Fibroblast of peridontal ligament (primary cell): ENCODE results near the gene SGF29.
"Not testable (repeated sequence)": the region's sequence is repeated elsewhere in the genome, so short reads cannot be mapped to it uniquely, and the experiment has no call there.

Experiments
- DNase-seq: peaks from one replicate; pipeline ENCODE4 v3.0.0-alpha.2; 2010; ENCODE audit errors: extremely low read depth

SGF29 gene

DNA sequence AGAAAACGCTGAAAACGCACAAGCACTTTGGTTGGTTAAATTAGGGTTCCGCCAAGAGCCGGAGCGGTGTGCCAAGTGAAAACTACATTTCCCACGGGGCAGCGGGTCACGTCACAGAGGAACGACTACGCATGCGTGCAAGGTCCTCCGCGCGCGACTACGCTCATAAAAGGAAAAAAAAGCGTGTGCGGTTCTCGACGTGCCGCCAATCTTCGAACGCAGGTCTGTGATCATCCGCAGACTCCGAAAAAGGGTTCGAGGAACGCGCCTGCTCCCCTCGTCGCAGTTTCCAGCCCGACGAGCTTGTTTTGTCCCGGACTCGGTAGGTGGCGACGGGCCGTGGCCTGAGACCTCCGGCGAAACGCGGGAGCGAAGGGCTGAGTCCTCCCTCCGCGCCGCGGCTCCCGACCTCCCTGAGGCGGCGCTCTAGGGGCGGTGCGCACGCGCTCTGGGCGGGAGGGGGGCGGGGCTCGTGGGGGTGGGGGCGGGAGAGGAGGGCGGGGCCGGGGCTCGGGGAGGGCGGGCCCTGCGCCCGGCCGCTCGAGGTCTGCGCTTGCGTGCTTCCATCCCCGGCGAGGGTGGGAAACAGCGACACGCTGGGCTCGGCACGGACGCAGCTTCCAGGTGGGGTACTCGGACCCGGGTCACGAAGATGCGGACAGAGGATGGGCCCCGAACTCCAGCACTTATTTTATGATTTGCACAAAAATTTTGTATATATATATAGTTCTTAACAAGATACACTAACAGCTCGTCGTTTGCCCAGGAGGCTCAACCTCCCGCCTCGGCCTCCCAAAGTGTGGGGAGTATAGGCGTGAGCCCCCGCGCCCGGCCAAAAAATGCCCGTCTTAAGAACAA is at the start of gene SGF29:
SGF29 (plus strand) TSS at position 145 of the 858 bp plus-strand sequence. CDS start 27,150 bp downstream, outside the sequence.
- DNase-seq, result peak; percentile 96

DNA sequence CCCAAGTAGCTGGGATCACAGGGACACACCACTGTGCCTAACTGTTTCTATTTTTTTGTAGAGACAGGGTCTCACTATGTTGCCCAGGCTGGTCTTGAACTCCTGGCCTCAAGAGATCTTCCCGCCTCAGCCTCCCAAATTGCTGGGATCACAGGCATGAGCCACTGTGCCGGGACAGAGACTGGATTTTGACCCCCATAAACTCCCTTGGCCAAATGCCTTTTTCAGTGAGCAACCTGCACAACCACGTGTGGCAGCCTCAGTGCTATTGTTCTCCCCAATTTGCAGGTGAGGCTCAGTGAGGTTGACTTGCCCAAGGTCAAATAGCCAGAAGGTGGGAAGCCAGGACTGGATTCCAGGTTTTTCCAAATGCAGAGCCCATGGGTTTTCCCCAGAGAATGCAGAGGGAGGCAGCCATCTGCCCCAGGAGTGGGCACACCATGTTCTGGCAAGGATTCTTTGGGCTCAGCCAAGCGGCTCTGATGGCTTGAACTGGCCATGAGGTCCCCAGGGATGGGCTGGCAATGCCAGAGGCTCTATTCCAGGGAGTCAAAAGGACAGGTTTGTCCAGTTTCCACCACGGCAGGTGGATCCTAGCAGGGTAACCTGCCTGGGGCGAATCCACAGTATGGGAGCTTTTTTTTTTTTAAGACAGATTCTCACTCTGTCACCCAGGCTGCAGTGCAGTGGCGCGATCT is 48.9 kb upstream of the SGF29 start:
- DNase-seq, result no peak

- no peak for DNase-seq
Observed at GRCh38 chr16:28505489-28506137, 48.1 kb upstream of the SGF29 start.

- DNase-seq, result no peak
Observed at GRCh38 chr16:28511031-28511430, 42.7 kb upstream of the SGF29 start.

GRCh38 chr16:28511801-28512789 is 41.6 kb upstream of the SGF29 start:
- no peak for DNase-seq

GRCh38 chr16:28513484-28514181 is 40.1 kb upstream of the SGF29 start:
- no peak for DNase-seq

DNA sequence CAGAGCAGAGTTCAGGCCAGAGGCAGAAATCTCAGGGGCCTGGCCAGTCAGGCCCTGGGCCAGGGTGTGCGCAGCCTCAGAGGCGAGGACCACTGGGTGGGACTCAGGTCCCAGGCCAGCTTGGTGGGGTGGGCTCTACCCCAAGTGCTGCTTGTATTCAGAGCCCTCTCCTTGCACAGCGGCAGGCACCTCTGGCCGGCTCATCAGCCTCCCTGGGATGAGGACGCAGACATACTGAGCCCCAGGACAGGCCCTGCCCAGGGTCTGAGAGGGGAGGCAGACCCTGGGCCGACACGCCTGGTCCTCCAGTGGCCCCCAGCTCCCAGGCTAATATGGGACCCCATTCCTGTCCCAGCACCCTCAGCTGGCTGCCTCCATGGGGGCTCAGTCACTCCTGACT is 39.5 kb upstream of the SGF29 start:
- DNase-seq, result no peak

DNA sequence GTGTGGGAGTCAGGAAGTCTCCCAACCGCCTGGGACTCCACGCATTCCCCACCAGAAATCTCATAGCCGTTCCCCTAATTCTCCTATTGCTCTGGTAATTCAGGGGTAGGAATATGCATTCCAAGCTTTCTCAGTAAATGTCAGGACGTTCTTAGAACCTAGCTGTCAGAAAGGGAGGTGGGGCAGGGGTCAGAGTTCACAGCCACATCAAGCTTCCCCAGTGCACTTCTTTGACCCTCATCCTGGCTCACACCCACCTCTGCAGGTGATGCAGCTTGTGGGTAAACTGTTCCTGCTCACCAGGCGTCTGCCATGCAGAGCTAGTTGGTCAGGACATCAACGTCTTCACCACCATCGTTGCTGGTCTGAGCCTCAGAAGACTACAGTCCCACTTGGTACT is 33.0 kb upstream of the SGF29 start:
- DNase-seq, result no peak

GRCh38 chr16:28521436-28521835 is 32.3 kb upstream of the SGF29 start:
- DNase-seq, result no peak

DNA sequence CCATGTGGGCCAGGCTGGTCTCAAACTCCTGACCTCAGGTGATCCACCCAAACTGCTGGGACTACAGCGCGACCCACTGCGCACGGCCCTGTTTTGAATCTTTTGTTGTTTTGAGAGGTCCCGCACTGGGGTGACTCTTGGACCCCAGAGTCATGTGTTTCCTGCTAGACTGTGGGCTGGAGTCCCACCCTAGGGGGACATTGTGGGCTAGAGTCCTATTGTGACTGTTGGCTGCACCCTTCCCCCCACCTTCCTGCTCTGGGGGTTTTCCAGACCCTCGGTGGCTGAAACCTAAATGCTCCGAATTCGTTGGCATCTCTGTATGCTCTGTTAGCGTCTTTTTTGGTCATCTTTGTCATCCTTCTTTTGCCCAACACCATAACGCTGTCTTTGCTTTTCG is 30.9 kb upstream of the SGF29 start:
- DNase-seq, result no peak

DNA sequence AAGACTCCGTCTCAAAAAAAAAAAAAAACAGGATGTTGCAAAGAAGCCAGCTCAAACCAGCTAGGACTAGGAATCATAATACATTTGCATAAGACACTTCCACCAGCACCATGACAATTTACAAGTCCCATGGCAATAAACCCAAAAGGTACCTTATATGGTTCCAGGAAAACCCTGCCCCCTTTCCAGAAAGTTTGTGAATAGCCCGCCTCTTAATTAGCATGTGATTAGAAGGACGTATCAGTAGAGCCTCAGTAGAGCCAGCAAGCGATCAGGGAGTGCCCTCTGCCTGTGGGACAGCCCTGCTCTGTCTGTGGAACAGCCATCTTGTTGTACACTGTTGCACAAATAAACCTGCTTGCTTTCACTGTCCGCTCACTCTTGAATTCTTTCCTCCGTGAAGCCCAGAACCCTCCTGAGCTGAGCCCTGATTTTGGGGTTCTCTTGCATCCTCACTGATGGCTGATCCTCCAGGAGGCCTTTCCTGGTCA is 29.0 kb upstream of the SGF29 start:
- no peak for DNase-seq

DNA sequence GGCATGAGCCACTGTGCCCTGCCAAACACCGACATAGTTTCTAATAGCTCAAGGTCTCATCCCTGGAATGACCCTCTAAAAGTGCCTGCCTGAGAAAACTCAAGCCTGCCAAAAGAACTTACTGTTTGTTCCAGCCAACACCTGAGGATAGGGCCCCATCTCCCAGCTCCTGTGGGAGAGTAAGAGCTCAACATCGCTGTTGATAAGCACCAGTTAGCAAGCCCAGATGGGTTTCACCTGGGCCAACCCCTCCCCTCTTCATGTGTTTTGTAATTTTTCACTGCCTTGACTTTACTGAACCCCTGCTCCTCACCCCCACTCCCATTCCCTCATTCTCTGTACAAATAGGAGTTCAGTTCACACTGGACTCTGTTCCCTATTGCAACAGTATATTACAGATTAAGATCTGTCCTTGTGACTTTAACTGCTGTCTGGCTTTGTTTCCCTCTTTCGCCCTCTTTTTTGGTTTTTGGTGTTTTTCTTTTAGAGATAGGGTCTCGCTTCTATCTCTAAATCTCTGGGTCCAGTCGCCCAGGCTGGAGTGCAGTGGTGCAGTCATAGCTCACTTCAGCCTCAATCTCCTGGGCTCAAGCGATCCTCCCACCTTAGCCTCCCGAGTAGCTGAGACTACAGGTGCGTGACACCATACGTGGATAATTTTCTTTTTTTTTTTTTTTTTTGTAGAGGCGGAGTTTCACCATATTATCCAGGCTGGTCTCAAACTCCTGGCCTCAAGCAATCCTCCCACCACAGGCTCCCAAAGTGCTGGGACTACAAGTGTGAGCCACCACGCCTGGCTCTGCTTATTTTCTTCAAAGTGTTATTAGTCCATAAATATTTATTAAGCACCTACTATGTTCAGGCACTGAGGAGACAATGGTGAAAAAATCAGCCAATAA is 27.3 kb upstream of the SGF29 start:
- DNase-seq, result no peak

DNA sequence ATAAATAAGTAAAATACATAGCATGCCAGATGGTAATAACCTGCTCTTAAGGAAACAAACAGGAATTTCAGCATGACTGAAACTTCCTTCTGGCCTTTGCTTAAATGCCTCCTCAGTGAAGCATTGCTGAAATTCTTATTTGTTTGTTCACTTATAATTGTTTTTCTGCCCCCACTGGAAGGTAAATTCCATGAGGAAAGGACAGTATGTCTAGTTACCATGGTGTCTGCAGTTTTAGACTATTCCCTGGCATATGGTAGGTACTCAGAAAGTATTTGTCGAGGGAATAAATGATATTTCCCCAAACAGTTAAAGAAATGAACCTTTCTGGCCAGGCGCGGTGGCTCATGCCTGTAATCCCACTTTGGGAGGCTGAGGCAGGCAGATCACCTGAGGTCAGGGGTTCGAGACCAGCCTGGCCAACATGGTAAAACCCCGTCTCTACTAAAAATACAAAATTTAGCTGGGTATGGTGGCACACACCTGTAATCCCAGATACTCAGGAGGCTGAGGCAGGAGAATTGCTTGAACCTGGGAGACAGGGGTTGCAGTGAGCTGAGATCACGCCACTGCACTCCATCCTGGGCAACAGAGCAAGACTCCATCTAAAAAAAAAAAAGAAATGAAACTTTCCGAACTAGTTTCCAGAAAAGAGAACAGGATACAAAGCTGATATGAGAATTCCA is 26.5 kb upstream of the SGF29 start:
- DNase-seq, result not testable (repeated sequence)

GRCh38 chr16:28527985-28528384 is 25.7 kb upstream of the SGF29 start:
- DNase-seq, result no peak

GRCh38 chr16:28528463-28528867 is 25.3 kb upstream of the SGF29 start:
- DNase-seq, result no peak

DNA sequence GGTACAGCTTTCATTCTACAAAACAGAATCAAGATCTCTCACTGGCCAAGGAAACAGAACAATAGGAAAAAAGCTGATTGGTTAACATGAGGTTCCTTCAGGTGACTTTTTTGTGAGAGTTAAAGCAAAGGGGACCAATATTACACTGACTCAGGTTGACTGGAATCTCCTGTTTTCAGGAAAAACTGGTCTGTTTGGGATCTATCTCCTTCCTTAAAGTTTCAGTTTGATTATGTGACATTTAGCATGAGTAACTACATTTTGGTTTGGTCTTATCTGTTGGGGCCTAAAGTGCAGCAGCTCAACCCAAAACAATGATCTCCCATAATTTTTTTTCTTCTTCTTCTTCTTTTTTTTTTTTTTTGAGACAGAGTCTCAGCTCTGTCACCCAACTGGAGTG is 24.6 kb upstream of the SGF29 start:
- no peak for DNase-seq

GRCh38 chr16:28531777-28532744 is 21.7 kb upstream of the SGF29 start:
- DNase-seq, result no peak
